HG03103 (cell line): Measurements from ENCODE around the gene CEMIP2.

ENCODE experiments used
- ATAC-seq: cut with Tn5 transposase; IDR thresholded peaks from one replicate; pipeline ENCODE4 v1.9.1; 2021; ENCODE audit warnings: low read depth; ENCODE audit not compliant: unreplicated experiment

CEMIP2 gene

GRCh38 chr9:71748280-71748743 lies 20.0 kb downstream of the CEMIP2 start:
- no peak for ATAC-seq

GRCh38 chr9:71747576-71747975 lies 20.7 kb downstream of the CEMIP2 start:
- ATAC-seq = no peak

- ATAC-seq = no peak
These were observed 21.6 kb downstream of the CEMIP2 start for GRCh38 chr9:71746758-71747125.

- ATAC-seq = no peak
These were observed 22.1 kb downstream of the CEMIP2 start for GRCh38 chr9:71746023-71746757.

GRCh38 chr9:71744754-71745521 lies 23.4 kb downstream of the CEMIP2 start:
- ATAC-seq = no peak

- ATAC-seq = no peak
These were observed 24.4 kb downstream of the CEMIP2 start for GRCh38 chr9:71743882-71744281.

GRCh38 chr9:71743217-71743705 lies 25.1 kb downstream of the CEMIP2 start:
- no peak for ATAC-seq

- ATAC-seq = no peak
These were observed 25.6 kb downstream of the CEMIP2 start for GRCh38 chr9:71742703-71743102.

GRCh38 chr9:71741926-71742648 lies 26.2 kb downstream of the CEMIP2 start:
- no peak for ATAC-seq

GRCh38 chr9:71740199-71740598 lies 28.1 kb downstream of the CEMIP2 start:
- ATAC-seq = no peak

GRCh38 chr9:71737455-71737854 lies 30.9 kb downstream of the CEMIP2 start:
- ATAC-seq = no peak

GRCh38 chr9:71736236-71736635 lies 32.1 kb downstream of the CEMIP2 start:
- ATAC-seq = no peak

GRCh38 chr9:71734950-71735349 lies 33.4 kb downstream of the CEMIP2 start:
- ATAC-seq = no peak

- no peak for ATAC-seq
These were observed 35.1 kb downstream of the CEMIP2 start for GRCh38 chr9:71733176-71733575.

- ATAC-seq = no peak
These were observed 38.3 kb downstream of the CEMIP2 start for GRCh38 chr9:71729816-71730526.

- no peak for ATAC-seq
These were observed 41.6 kb downstream of the CEMIP2 start for GRCh38 chr9:71726723-71727122.

- ATAC-seq = no peak
These were observed 42.5 kb downstream of the CEMIP2 start for GRCh38 chr9:71725590-71726338.

GRCh38 chr9:71721855-71722254 lies 46.5 kb downstream of the CEMIP2 start:
- no peak for ATAC-seq

- ATAC-seq = no peak
These were observed 48.8 kb downstream of the CEMIP2 start for GRCh38 chr9:71719562-71719961.

GRCh38 chr9:71719088-71719487 lies 49.2 kb downstream of the CEMIP2 start:
- ATAC-seq = no peak
